Astrocyte of the spinal cord (primary cell): ENCODE data around the gene FDX1.

ENCODE experiments used
- DNase-seq: peaks from one replicate; pipeline ENCODE4 v3.0.0; 2011; ENCODE audit warnings: low read depth, low spot score
- H3K4me3 ChIP-seq: 2 replicates; pipeline ENCODE4 v1.5.1; 2011; ENCODE audit warnings: low read depth, mild to moderate bottlenecking, low read length, moderate library complexity
- in situ Hi-C: cut with HindIII; loops from 2 replicates; pipeline ENCODE4 v1.10.0; 2017; ENCODE audit warnings: low sequenced_read_pairs
- TF ChIP-seq, protein P1 (sequence below): IDR thresholded peaks from 2 replicates; pipeline ENCODE4 v1.5.1; 2012; ENCODE audit warnings: low read depth, mild to moderate bottlenecking, low read length, inconsistent platforms

Gene FDX1

DNA sequence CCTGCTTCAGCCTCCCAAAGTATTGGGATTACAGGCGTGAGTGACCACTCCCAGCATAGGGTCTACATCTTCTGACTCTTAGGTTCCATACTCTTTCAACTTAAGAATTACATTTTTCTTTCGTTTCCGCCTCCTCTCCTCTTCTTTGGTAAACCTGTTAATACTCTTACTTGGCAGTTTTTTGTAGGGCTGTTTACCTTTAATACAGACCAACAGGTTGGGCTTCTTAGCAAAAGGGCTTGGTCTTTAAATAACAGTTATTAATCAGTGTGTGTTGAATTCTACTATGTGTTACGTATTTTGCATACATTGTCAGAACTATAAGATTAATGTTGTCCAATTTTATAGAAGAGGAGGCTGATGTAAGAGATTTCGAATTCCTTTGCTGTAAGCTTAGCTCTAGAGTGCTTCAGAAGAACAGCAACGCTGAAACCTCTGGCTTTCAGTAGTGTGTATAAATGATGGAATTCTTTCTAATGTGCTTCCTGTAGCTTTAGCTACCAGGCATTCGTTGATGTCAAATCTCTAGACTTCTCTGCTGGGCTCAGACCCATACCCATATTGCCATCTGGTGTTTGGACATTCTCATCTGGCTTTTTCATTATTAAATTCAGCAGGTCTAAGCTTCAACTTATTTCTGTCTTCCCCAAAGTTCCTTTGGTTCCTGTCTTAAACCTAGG, 3.1 kb downstream of the FDX1 start:
- peak; percentile 51 for DNase-seq
- H3K4me3 ChIP-seq, result no peak overlapping the region
- in situ Hi-C loops, result no loop called here
- TF ChIP-seq, protein P1, sequence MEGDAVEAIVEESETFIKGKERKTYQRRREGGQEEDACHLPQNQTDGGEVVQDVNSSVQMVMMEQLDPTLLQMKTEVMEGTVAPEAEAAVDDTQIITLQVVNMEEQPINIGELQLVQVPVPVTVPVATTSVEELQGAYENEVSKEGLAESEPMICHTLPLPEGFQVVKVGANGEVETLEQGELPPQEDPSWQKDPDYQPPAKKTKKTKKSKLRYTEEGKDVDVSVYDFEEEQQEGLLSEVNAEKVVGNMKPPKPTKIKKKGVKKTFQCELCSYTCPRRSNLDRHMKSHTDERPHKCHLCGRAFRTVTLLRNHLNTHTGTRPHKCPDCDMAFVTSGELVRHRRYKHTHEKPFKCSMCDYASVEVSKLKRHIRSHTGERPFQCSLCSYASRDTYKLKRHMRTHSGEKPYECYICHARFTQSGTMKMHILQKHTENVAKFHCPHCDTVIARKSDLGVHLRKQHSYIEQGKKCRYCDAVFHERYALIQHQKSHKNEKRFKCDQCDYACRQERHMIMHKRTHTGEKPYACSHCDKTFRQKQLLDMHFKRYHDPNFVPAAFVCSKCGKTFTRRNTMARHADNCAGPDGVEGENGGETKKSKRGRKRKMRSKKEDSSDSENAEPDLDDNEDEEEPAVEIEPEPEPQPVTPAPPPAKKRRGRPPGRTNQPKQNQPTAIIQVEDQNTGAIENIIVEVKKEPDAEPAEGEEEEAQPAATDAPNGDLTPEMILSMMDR, result no peak

DNA sequence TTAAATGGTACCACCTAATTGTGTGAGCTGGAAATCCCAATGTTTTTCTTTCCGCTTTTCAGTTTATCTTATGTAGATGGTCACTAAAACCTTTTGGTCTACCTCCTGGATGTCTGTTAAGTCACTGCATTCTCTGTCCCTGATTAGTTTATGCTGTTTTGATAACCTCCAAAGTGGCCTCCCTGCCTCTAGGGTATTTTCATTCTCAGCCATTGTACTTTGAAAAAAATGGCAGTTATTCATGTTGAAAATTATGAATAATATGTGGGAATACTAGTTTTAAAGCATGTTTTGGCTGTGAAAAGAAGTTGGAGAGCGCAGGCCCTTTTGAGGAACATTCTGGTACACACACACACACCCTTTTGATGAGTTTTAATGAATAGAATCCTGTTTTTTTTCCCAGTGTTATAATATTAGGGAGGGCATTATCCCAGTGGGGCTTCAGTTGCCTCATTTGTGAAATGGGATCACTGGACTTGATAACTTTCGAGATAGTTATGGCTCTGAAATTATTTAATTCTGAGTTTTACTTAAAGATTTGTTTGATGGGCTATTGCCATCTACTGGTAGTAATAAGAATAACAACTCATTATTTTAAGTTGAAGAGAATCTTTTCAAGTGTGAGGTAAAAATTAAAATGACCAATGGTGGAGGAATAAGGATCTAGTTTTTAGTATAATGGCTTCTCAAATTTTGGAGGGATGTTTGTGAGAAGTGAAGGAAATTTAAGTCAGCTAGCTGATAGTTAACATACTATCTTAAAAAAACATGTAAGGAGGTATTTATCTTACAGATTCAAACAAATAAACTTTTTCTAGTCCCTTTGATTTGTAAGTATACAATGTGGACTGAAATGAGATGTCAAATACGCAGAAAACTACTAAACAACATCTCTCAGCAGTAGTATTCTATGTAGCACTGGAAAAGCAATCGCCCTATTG, 3.9 kb downstream of the FDX1 start:
- TF ChIP-seq, protein P1, result peak; percentile 38
- H3K4me3 ChIP-seq, result no peak overlapping the region
- peak; percentile 65 for DNase-seq
- in situ Hi-C loops, result no loop called here

DNA sequence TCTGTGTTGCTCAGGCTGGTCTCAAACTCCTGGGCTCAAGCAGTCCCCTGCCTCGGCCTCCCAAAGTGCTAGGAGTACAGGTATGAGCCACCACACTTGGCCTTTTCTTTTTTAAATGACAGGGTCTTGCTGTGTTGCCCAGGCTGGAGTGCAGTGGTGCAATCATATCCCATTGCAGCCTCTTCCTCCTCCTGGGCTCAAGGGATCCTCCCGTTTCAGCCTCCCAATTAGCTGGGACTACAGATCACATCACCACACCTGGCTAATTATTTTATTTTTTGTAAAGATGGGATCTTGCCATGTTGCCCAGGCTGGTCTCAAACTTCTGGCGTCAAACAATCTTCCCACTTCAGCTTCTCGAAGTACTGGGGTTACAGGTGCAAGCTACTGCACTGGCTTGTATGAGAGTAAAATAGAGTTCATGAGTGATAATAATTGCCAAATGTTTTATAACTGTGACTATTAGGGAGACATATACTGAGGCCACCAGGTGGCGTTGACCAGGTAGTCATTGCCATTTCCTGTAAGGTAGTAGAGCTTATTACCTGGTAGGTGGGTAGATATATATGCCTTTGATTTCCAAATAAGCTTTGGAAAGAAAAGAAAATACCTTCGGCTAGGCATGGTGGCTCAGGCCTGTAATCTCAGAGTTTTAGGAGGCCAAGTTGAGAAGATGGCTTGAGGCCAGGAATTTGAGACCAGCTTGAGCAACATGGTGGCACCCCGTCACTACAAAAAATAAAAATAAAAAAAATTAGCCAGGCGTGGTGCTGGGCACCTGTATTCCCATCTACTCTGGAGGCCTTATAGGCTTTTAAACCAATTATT, 5.4 kb downstream of the FDX1 start:
- TF ChIP-seq, protein P1, result no peak
- in situ Hi-C loops, result no loop called here
- H3K4me3 ChIP-seq, result no peak overlapping the region
- DNase-seq, result no peak

DNA sequence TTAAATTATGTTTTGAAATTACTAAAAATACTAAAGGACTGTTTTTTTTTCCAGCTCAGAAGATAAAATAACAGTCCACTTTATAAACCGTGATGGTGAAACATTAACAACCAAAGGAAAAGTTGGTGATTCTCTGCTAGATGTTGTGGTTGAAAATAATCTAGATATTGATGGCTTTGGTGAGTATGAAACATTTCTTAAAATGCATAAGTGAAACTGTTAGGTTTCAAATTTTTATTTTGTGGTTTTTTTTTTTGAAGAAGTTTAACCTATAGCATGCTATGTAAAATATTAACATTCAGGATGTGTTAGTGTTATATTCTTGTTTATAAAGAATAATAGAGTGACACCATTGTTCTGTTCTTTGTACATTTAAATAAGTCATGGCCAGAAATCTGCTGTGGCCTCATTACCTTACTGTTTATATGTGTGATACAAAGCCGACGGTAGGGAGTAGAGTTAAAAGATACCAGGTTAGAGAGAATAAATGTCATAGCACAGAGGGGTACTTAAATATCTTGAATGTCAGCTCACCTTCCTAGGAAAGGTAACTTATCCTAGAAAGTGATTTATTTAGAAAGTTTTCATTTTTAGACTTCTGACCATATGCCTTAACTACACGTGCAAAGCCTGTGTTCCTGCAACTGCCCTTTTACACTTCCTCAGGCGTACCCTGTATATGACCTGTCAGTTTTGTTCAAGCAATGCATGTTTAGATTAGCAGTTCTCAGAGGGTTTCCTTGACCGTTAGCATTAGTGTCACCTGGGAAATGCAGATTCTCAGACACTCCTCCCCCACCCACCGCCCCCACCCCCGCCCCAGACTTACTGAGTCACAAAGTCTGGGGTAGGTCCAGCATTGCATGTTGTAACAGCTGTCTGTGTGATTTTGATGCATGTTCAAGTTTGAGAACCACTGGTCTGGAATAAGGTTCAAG, 6.3 kb downstream of the FDX1 start:
- in situ Hi-C loops, result no loop called here
- TF ChIP-seq, protein P1, result no peak
- no peak overlapping the region for H3K4me3 ChIP-seq
- no peak for DNase-seq

DNA sequence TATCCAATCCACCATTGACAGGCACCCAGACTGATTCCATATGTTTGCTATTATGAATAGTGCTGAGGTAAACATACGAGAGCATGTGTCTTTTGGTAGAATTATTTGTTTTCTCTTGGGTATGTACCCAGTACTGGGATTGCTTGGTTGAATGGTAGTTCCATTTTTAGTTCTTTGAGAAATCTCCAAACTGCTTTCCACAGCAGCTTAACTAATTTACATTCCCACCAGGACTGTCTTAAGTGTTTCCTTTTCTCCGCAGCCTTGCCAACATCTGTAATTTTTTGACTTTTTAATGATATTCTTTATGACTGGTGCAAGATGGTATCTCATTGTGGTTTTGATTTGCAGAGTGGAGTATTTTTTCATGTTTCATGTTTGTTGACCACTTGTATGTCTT, 8.3 kb downstream of the FDX1 start:
- TF ChIP-seq, protein P1, result no peak
- DNase-seq, result no peak
- in situ Hi-C loops, result no loop called here
- no peak overlapping the region for H3K4me3 ChIP-seq

DNA sequence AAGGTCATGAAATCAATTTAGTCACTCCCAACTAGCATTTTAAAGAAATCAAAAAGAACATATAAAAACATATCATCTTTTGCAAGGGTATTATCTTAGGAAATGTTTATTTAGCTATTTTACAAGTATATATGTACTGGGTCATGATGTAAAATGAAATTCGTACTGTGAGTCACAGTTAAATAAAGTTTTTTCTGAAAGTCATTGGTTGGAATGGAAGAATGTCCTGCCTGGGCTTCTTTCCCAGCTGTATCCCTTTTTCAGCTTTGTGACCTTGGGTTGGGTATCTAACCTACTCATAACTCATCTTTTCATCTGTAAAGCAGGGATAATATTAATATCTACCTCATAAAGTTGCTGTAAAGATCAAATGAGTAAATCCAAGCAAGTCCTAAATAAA, 15.7 kb downstream of the FDX1 start:
- H3K4me3 ChIP-seq, result no peak overlapping the region
- TF ChIP-seq, protein P1, result no peak
- DNase-seq, result no peak
- in situ Hi-C loops, result no loop called here
